Spleen (tissue), 11 donors: Measurements from ENCODE around the gene YDJC. TPM values are rescaled to one million over a fixed set of nuclear protein-coding genes. Genes with fewer than 3 reads are reported as not detected.

Experiments used
- DNase-seq: peaks from one replicate; pipeline ENCODE4 v3.0.0-alpha.2; 2020
- H3K27ac ChIP-seq, 8 donors: fragments of 200-600 bp; sonication (generic) in 7 of 8; 1 replicate in 4 of 8; 2 replicates in 4 of 8; pipeline versions ENCODE4 v1.5.0 to v1.8.0; 2016 to 2021; ENCODE audit warnings: inconsistent platforms in 4 of 8, mild to moderate bottlenecking in 4 of 8, moderate library complexity in 1 of 8
- H3K27me3 ChIP-seq, 7 donors: fragments of 200-600 bp; sonication (generic) in 6 of 7; replicated peaks in 1 of 7; 1 replicate in 4 of 7; 2 replicates in 3 of 7; pipeline versions ENCODE4 v1.5.0 to v1.8.0; 2016 to 2021; ENCODE audit warnings: inconsistent platforms in 3 of 7, mild to moderate bottlenecking in 1 of 7
- H3K36me3 ChIP-seq, 6 donors: fragments of 200-600 bp; sonication (generic) in 5 of 6; 1 replicate in 4 of 6; 2 replicates in 2 of 6; pipeline versions ENCODE4 v1.5.0 to v1.8.0; 2016 to 2021; ENCODE audit warnings: inconsistent platforms in 2 of 6
- H3K4me1 ChIP-seq, 6 donors: fragments of 200-600 bp; sonication (generic) in 5 of 6; 1 replicate in 3 of 6; 2 replicates in 3 of 6; pipeline versions ENCODE4 v1.5.0 to v1.8.0; 2016 to 2021; ENCODE audit warnings: inconsistent platforms in 3 of 6
- H3K4me3 ChIP-seq, 8 donors: fragments of 200-600 bp; sonication (generic) in 7 of 8; 1 replicate in 4 of 8; 2 replicates in 4 of 8; pipeline versions ENCODE4 v1.5.0 to v1.8.0; 2016 to 2021; ENCODE audit warnings: inconsistent platforms in 4 of 8, mild to moderate bottlenecking in 4 of 8, moderate library complexity in 2 of 8
- H3K9me3 ChIP-seq, 8 donors: fragments of 200-600 bp; sonication (generic) in 7 of 8; 1 replicate in 4 of 8; 2 replicates in 4 of 8; pipeline versions ENCODE4 v1.5.0 to v1.8.0; 2016 to 2021; ENCODE audit warnings: inconsistent platforms in 4 of 8
- POLR2A ChIP-seq, 3 donors: fragments of 450-650 bp; IDR thresholded peaks; one replicate each; pipeline ENCODE4 v1.5.1; 2017; ENCODE audit warnings: antibody characterized with exemption in 3 of 3, mild to moderate bottlenecking in 1 of 3
- POLR2AphosphoS5 ChIP-seq, 3 donors: sonication (generic); formaldehyde crosslinking; IDR thresholded peaks; one replicate each; pipeline ENCODE4 v1.5.1; 2017; ENCODE audit warnings: antibody characterized with exemption in 3 of 3
- WGBS, 5 donors: extraction: QIAGEN DNeasy Blood & Tissue Kit in 3 of 5; methylation state at CpG; one replicate each; pipeline versions ENCODE4 v1.1.5 to v1.1.7; 2013 to 2018; 5-methylcytosine and 5-hydroxymethylcytosine counted together
- intact Hi-C: fragments of 100-400 bp; cut with DNase I; formaldehyde crosslinking; loops from one replicate; pipeline ENCODE4 v1.15.0; 2023; ENCODE audit warnings: low total_unique reads
- polyA plus RNA-seq, 3 donors: library from polyadenylated mRNA; stranded (reverse); fragments of 200-250 nt; gene quantifications; one replicate each; pipeline ENCODE4 v1.2.1, GENCODE V29; 2013
- total RNA-seq, 7 donors: library from RNA; depleted of rRNA in 3 of 7; stranded (reverse); fragments of >200 nt in 3 of 7; fragmentation: NEBNext Ultra II Directional in 4 of 7; extraction: Animal tissue kit (Norgen Biotek cat#: 25700) in 4 of 7; gene quantifications; one replicate each; pipeline versions ENCODE4 v1.1.0 to v1.2.1, GENCODE V29; 2016 to 2021
- TF ChIP-seq, protein P1 (sequence below), 11 experiments: fragments of 200-600 bp in 7 of 11; fragments of 450-650 bp in 4 of 11; sonication (generic) in 4 of 11; IDR thresholded peaks in 8 of 11; conservative IDR thresholded peaks in 3 of 11; 1 replicate in 7 of 11; 2 replicates in 4 of 11; pipeline versions ENCODE4 v1.4.0 to v1.8.0; 2016 to 2021; ENCODE audit warnings: antibody characterized with exemption in 11 of 11, inconsistent platforms in 4 of 11, mild to moderate bottlenecking in 1 of 11
- donor health status: healthy with polysubstance abuse.
- donor health status: DM: no; HTN: no; CAD: no; lungs with moderate emphysema.
- donor health status: DM: no; HTN: no; CAD: no.
- donor health status: Bipolar disorder and iron deficiency.
- donor health status: healthy.
- donor health status: DM: no; HTN: no; CAD: no.
- donor health status: DM: yes; HTN: yes; CAD: no.

Gene YDJC
- total and polyA plus RNA-seq, 10 donors: 19.0 to 54.3 (median 32.1) TPM

DNA sequence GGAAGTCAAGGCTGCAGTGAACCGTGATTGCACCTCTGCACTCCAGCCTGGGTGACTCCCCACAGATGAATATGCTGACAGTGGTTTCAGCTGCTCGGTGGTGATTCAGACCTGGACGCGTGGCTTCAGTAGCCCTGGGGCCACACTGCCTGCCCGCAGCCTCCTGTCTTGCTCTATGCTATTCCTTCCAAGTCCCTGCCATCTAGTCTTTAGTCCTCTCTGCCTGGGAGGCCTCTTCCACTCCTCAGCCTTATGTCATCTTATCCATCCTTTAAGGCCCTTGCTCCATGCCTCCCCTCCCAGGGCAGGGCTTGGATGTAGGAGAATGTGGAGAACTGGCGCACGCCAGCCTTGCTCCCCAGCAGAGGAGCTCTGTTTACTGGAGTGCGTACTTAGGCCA is 23.0 kb downstream of the YDJC start:
- H3K27ac ChIP-seq: no peak overlapping the region
- no peaks in the 10 kb centered on the region for H3K27me3 ChIP-seq
- TF ChIP-seq POLR2AphosphoS5 (IDR thresholded peaks at IDR 0.05): no peak
- TF ChIP-seq, protein P1, sequence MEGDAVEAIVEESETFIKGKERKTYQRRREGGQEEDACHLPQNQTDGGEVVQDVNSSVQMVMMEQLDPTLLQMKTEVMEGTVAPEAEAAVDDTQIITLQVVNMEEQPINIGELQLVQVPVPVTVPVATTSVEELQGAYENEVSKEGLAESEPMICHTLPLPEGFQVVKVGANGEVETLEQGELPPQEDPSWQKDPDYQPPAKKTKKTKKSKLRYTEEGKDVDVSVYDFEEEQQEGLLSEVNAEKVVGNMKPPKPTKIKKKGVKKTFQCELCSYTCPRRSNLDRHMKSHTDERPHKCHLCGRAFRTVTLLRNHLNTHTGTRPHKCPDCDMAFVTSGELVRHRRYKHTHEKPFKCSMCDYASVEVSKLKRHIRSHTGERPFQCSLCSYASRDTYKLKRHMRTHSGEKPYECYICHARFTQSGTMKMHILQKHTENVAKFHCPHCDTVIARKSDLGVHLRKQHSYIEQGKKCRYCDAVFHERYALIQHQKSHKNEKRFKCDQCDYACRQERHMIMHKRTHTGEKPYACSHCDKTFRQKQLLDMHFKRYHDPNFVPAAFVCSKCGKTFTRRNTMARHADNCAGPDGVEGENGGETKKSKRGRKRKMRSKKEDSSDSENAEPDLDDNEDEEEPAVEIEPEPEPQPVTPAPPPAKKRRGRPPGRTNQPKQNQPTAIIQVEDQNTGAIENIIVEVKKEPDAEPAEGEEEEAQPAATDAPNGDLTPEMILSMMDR (IDR thresholded peaks at IDR 0.05 in 8 of 11, conservative IDR thresholded peaks at IDR 0.05 in 3 of 11): no peak
- no peak for TF ChIP-seq POLR2A (IDR thresholded peaks at IDR 0.05)
- no peak overlapping the region for H3K4me3 ChIP-seq
- no peak for DNase-seq
- WGBS, 5 donors: 94 to 97% (median 96%) methylated on average over 8 of the region's 8 CpGs
- peaks cover 0 to 54% (median 12%) of the 10 kb centered on the region in 6 donors for H3K36me3 ChIP-seq
- H3K4me1 ChIP-seq: peaks cover 0 to 70% (median 17%) of the 10 kb centered on the region in 6 donors
- intact Hi-C loops: no loop called here
- no peaks in the 10 kb centered on the region for H3K9me3 ChIP-seq

DNA sequence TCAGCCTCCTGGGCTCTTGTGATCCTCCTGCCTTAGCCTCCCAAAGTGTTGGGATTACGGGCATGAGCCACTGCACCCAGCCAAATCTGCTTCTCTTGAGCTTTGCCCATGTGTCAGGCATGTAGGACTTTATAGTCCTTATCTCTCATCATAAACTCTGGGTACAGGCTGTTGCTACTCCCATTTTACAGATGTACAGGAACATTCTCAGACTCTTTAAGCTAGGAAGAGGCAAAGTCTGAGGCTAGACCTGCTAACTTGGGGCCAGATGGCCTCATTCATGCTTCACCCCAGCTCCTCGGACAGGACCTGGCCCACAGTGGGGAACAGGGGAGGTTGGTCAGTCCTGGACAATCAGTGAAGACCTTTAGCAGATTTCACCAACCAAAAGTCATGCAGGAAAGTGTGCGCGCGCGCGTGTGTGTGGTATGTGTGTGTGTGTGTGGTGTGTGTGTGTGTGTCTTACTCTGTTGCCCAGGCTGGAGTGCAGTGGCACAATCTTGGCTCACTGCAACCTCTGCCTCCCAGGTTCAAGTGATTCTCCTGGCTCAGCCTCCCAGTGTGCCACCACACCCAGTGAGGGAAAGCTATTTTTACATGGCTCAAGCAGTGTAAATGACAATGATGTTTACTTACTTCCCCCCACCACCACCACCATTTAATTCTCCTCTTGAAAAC is 23.8 kb downstream of the YDJC start:
- WGBS, 5 donors: 90 to 100% (median 96%) methylated on average over 7 of the region's 7 CpGs
- H3K36me3 ChIP-seq: peaks cover 0 to 46% (median 4%) of the 10 kb centered on the region in 6 donors
- no peak overlapping the region for H3K27ac ChIP-seq
- DNase-seq: no peak
- intact Hi-C loops: no loop called here
- H3K27me3 ChIP-seq: no peaks in the 10 kb centered on the region
- peaks cover 0 to 78% (median 19%) of the 10 kb centered on the region in 6 donors for H3K4me1 ChIP-seq
- H3K4me3 ChIP-seq: no peak overlapping the region
- TF ChIP-seq, protein P1 (IDR thresholded peaks at IDR 0.05 in 8 of 11, conservative IDR thresholded peaks at IDR 0.05 in 3 of 11): no peak
- TF ChIP-seq POLR2A (IDR thresholded peaks at IDR 0.05) (no peak), POLR2AphosphoS5 (IDR thresholded peaks at IDR 0.05) (no peak)
- H3K9me3 ChIP-seq: no peaks in the 10 kb centered on the region

DNA sequence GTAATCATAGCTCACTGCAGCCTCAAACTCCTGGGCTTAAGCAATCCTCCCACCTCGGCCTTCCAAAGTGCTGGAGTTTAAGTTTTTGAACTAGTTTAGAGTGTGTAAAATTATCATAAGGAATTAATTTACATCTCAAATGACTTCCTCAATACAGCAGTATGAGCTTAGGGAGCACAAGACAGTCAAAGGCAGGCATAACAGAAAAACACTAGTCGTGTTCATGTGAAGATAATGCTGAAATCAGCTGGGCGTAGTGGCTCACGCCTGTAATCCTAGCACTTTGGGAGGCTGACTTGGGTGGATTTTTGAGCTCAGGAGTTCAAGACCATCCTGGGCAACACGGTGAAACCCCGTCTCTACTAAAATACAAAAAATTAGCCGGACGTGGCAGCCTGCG is 25.8 kb downstream of the YDJC start:
- Histone ChIP-seq H3K27me3 (no peaks in the 10 kb centered on the region), H3K4me3 (no peak overlapping the region), H3K4me1 (peaks cover under 1 to 98% (median 32%) of the 10 kb centered on the region in 6 donors), H3K27ac (peak overlapping the region in 2 of 8 donors; percentile 16 to 50), H3K9me3 (no peaks in the 10 kb centered on the region), H3K36me3 (peaks cover 0 to 40% (median 0%) of the 10 kb centered on the region in 6 donors)
- intact Hi-C loops: no loop called here
- 80 to 91% (median 83%) methylated on average over 9 of the region's 9 CpGs for WGBS, 5 donors
- TF ChIP-seq, protein P1 (IDR thresholded peaks at IDR 0.05 in 8 of 11, conservative IDR thresholded peaks at IDR 0.05 in 3 of 11): no peak
- TF ChIP-seq POLR2A (IDR thresholded peaks at IDR 0.05) (no peak), POLR2AphosphoS5 (IDR thresholded peaks at IDR 0.05) (no peak)
- no peak for DNase-seq

DNA sequence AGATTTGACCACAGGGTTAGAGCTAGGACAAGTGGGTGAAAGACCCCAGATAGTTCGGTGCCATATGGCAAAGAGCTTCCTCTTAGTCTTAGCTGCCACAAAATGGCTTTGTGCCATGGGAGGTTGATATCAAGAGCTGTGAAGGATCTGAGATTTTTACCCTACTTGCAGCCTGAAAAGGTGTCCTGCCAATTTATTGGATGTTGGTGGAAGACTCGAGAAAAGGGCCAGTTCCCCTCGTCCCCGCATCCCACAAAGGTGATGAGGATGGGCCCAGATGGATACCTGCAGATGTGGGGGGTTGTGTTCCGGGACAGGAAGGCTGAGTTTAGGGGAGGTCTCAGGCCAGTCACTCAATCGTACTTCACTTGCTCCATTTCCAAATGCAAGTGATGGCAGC is 27.2 kb downstream of the YDJC start:
- no peak for DNase-seq

More for the DNA sequence above, 27.2 kb downstream of the YDJC start:
- Histone ChIP-seq H3K27ac (no peak overlapping the region), H3K27me3 (no peaks in the 10 kb centered on the region), H3K4me3 (no peak overlapping the region), H3K36me3 (peaks cover 0 to 44% (median 0%) of the 10 kb centered on the region in 6 donors), H3K9me3 (no peaks in the 10 kb centered on the region), H3K4me1 (peaks cover 5 to 100% (median 36%) of the 10 kb centered on the region in 6 donors)
- TF ChIP-seq POLR2AphosphoS5 (IDR thresholded peaks at IDR 0.05) (no peak), POLR2A (IDR thresholded peaks at IDR 0.05) (no peak)
- TF ChIP-seq, protein P1 (IDR thresholded peaks at IDR 0.05 in 8 of 11, conservative IDR thresholded peaks at IDR 0.05 in 3 of 11): no peak
- WGBS, 5 donors: 87 to 98% (median 87%) methylated on average over 6 of the region's 6 CpGs
- intact Hi-C loops: no loop called here
